HCT116 (cell line): ENCODE measurements around the gene GALNT16.

Source experiments
- ATF3 ChIP-seq: IDR thresholded peaks from 2 replicates; pipeline ENCODE4 v1.6.1; 2012
- CBX3 ChIP-seq: IDR thresholded peaks from 2 replicates; pipeline ENCODE4 v1.6.1; 2012; ENCODE audit warnings: low read depth
- EZH2 ChIP-seq: fragments of 200-600 bp; sonication (generic); IDR thresholded peaks from 2 replicates; pipeline ENCODE4 v1.6.1; 2017; ENCODE audit warnings: antibody characterized with exemption, mixed run types
- FOSL1 ChIP-seq: IDR thresholded peaks from 2 replicates; pipeline ENCODE4 v1.6.1; 2012; ENCODE audit warnings: low read depth
- JUND ChIP-seq: IDR thresholded peaks from 2 replicates; pipeline ENCODE4 v1.6.1; 2012
- MAX ChIP-seq: IDR thresholded peaks from 2 replicates; pipeline ENCODE4 v1.6.1; 2012
- POLR2A ChIP-seq: IDR thresholded peaks from 2 replicates; pipeline ENCODE4 v1.7.0; 2011; ENCODE audit warnings: borderline replicate concordance; ENCODE audit not compliant: insufficient read depth, insufficient read length; ENCODE audit errors: extremely low read depth
- POLR2AphosphoS5 ChIP-seq: IDR thresholded peaks from 2 replicates; pipeline ENCODE4 v1.6.1; 2011; ENCODE audit warnings: mild to moderate bottlenecking, low read depth, low read length, moderate library complexity
- RAD21 ChIP-seq: IDR thresholded peaks from 2 replicates; pipeline ENCODE4 v1.6.1; 2012; ENCODE audit warnings: low read depth, mild to moderate bottlenecking
- REST ChIP-seq: IDR thresholded peaks from 2 replicates; pipeline ENCODE4 v1.6.1; 2012; ENCODE audit warnings: low read depth
- SIN3A ChIP-seq: IDR thresholded peaks from 2 replicates; pipeline ENCODE4 v1.6.1; 2012; ENCODE audit warnings: low read depth
- TCF7L2 ChIP-seq: IDR thresholded peaks from 2 replicates; pipeline ENCODE4 v1.7.0; 2011; ENCODE audit warnings: borderline replicate concordance, inconsistent platforms; ENCODE audit not compliant: insufficient read depth, insufficient read length; ENCODE audit errors: extremely low read depth
- YY1 ChIP-seq: IDR thresholded peaks from 2 replicates; pipeline ENCODE4 v1.6.1; 2011; ENCODE audit warnings: low read length, low read depth, moderate library complexity, mild to moderate bottlenecking; ENCODE audit not compliant: insufficient replicate concordance; ENCODE audit errors: extremely low read depth
- TF ChIP-seq, protein P1 (sequence below), 3 experiments: fragments of 200-600 bp in 1 of 3; sonication (generic) in 1 of 3; IDR thresholded peaks in 2 of 3; conservative IDR thresholded peaks in 1 of 3; 2 replicates each; pipeline ENCODE4 v1.5.1; 2012 to 2017; ENCODE audit warnings: low read depth in 2 of 3, low read length in 2 of 3, antibody characterized with exemption in 1 of 3, borderline replicate concordance in 1 of 3, control low read depth in 1 of 3, mild to moderate bottlenecking in 1 of 3, mixed read lengths in 1 of 3, mixed run types in 1 of 3, moderate library complexity in 1 of 3; ENCODE audit not compliant: insufficient read depth in 1 of 3

DNA sequence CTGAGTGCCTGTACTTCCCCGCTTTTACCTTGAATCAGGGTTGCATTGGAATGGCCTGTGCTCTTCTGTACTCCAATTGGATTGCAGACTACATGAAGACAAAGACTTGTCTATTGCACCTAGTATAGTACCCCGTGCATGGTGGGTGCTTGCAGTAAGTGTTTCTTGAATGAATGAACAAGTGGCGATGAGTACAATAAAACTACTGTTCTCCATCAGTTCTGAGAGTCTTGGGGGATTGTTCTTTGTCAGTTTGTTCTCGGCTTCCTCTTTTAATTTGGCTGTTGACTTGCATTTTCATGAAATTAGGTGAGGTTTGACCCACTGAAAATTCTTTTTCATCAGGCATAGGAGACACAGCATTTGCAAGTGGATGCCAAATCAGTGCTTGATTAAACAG lies 104.0 kb downstream of the GALNT16 start:
- TF ChIP-seq POLR2A (no peak), EZH2 (no peak), RAD21 (no peak), TCF7L2 (no peak), REST (no peak), JUND (no peak), ATF3 (no peak), FOSL1 (no peak), MAX (no peak), YY1 (no peak), SIN3A (no peak), CBX3 (no peak), POLR2AphosphoS5 (no peak)
- TF ChIP-seq, protein P1, sequence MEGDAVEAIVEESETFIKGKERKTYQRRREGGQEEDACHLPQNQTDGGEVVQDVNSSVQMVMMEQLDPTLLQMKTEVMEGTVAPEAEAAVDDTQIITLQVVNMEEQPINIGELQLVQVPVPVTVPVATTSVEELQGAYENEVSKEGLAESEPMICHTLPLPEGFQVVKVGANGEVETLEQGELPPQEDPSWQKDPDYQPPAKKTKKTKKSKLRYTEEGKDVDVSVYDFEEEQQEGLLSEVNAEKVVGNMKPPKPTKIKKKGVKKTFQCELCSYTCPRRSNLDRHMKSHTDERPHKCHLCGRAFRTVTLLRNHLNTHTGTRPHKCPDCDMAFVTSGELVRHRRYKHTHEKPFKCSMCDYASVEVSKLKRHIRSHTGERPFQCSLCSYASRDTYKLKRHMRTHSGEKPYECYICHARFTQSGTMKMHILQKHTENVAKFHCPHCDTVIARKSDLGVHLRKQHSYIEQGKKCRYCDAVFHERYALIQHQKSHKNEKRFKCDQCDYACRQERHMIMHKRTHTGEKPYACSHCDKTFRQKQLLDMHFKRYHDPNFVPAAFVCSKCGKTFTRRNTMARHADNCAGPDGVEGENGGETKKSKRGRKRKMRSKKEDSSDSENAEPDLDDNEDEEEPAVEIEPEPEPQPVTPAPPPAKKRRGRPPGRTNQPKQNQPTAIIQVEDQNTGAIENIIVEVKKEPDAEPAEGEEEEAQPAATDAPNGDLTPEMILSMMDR (IDR thresholded peaks at IDR 0.05 in 2 of 3, conservative IDR thresholded peaks at IDR 0.05 in 1 of 3; ENCODE audit: borderline replicate concordance in 1 of 3, insufficient read depth in 1 of 3, low read depth in 2 of 3, low read length in 2 of 3), result no peak
